HepG2 (cell line): Measurements from ENCODE around the gene FLYWCH1.

Source experiments
- ERF ChIP-seq: IDR thresholded peaks from 2 replicates; pipeline ENCODE4 v1.6.1; 2018; ENCODE audit warnings: missing biosample characterization, missing genetic modification reagents
- EZH2 ChIP-seq: conservative IDR thresholded peaks from 2 replicates; pipeline ENCODE4 v1.6.1; 2012; ENCODE audit warnings: mild to moderate bottlenecking, low read depth, low read length, moderate library complexity
- HNRNPH1 ChIP-seq: fragments of 200-400 bp; formaldehyde crosslinking; optimal IDR thresholded peaks from 2 replicates; pipeline ENCODE3; 2017; ENCODE audit warnings: mild to moderate bottlenecking, low read depth, low read length
- ISX ChIP-seq: sonication (generic); formaldehyde crosslinking; conservative IDR thresholded peaks from 2 replicates; pipeline ENCODE4 v1.5.0; 2020; ENCODE audit warnings: missing genetic modification reagents
- TP53 ChIP-seq: sonication (generic); formaldehyde crosslinking; conservative IDR thresholded peaks from 2 replicates; pipeline ENCODE4 v1.4.0; 2020; ENCODE audit warnings: missing genetic modification reagents
- TF ChIP-seq, protein P1 (sequence below): sonication (generic); formaldehyde crosslinking; IDR thresholded peaks from 2 replicates; pipeline ENCODE4 v1.5.0; 2020; ENCODE audit warnings: mild to moderate bottlenecking, missing genetic modification reagents, moderate library complexity
- TF ChIP-seq, protein P2 (sequence below): IDR thresholded peaks from 2 replicates; pipeline ENCODE4 v1.6.1; 2016
- TF ChIP-seq, protein P3 (sequence below): sonication (generic); formaldehyde crosslinking; IDR thresholded peaks from 2 replicates; pipeline ENCODE4 v1.5.0; 2020; ENCODE audit warnings: mild to moderate bottlenecking, missing genetic modification reagents, borderline replicate concordance

DNA sequence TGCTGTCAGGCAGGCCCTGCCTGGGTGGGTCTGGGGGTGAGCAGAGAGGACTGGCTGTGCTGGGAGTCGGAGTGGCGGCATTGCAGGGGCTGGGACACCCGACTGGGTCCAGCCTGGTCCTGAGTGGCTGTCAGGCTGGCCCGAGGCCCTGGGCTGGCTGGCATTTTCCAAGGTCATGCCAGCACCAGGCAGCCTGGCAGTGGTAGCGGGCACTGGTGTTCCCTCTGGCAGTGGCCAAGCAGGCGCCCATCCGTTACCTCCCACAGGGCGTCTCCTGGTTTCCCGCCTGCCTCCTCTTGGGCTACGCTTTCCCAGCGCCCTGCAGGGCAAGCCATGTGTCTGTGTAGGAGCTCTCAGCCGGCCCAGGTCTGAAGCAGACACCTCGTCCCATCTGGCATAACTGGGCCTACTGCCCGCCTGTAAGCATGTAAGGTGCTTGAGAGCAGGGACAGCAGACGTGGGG is 74.2 kb downstream of the FLYWCH1 start:
- TF ChIP-seq, protein P1, sequence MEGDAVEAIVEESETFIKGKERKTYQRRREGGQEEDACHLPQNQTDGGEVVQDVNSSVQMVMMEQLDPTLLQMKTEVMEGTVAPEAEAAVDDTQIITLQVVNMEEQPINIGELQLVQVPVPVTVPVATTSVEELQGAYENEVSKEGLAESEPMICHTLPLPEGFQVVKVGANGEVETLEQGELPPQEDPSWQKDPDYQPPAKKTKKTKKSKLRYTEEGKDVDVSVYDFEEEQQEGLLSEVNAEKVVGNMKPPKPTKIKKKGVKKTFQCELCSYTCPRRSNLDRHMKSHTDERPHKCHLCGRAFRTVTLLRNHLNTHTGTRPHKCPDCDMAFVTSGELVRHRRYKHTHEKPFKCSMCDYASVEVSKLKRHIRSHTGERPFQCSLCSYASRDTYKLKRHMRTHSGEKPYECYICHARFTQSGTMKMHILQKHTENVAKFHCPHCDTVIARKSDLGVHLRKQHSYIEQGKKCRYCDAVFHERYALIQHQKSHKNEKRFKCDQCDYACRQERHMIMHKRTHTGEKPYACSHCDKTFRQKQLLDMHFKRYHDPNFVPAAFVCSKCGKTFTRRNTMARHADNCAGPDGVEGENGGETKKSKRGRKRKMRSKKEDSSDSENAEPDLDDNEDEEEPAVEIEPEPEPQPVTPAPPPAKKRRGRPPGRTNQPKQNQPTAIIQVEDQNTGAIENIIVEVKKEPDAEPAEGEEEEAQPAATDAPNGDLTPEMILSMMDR (CRISPR knock-in tag) = no peak
- TF ChIP-seq ERF (no peak), EZH2 (no peak), ISX (CRISPR knock-in tag) (no peak), TP53 (no peak), HNRNPH1 (no peak)
- TF ChIP-seq, protein P2, sequence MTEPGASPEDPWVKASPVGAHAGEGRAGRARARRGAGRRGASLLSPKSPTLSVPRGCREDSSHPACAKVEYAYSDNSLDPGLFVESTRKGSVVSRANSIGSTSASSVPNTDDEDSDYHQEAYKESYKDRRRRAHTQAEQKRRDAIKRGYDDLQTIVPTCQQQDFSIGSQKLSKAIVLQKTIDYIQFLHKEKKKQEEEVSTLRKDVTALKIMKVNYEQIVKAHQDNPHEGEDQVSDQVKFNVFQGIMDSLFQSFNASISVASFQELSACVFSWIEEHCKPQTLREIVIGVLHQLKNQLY (CRISPR knock-in tag) = no peak
- TF ChIP-seq, protein P3, sequence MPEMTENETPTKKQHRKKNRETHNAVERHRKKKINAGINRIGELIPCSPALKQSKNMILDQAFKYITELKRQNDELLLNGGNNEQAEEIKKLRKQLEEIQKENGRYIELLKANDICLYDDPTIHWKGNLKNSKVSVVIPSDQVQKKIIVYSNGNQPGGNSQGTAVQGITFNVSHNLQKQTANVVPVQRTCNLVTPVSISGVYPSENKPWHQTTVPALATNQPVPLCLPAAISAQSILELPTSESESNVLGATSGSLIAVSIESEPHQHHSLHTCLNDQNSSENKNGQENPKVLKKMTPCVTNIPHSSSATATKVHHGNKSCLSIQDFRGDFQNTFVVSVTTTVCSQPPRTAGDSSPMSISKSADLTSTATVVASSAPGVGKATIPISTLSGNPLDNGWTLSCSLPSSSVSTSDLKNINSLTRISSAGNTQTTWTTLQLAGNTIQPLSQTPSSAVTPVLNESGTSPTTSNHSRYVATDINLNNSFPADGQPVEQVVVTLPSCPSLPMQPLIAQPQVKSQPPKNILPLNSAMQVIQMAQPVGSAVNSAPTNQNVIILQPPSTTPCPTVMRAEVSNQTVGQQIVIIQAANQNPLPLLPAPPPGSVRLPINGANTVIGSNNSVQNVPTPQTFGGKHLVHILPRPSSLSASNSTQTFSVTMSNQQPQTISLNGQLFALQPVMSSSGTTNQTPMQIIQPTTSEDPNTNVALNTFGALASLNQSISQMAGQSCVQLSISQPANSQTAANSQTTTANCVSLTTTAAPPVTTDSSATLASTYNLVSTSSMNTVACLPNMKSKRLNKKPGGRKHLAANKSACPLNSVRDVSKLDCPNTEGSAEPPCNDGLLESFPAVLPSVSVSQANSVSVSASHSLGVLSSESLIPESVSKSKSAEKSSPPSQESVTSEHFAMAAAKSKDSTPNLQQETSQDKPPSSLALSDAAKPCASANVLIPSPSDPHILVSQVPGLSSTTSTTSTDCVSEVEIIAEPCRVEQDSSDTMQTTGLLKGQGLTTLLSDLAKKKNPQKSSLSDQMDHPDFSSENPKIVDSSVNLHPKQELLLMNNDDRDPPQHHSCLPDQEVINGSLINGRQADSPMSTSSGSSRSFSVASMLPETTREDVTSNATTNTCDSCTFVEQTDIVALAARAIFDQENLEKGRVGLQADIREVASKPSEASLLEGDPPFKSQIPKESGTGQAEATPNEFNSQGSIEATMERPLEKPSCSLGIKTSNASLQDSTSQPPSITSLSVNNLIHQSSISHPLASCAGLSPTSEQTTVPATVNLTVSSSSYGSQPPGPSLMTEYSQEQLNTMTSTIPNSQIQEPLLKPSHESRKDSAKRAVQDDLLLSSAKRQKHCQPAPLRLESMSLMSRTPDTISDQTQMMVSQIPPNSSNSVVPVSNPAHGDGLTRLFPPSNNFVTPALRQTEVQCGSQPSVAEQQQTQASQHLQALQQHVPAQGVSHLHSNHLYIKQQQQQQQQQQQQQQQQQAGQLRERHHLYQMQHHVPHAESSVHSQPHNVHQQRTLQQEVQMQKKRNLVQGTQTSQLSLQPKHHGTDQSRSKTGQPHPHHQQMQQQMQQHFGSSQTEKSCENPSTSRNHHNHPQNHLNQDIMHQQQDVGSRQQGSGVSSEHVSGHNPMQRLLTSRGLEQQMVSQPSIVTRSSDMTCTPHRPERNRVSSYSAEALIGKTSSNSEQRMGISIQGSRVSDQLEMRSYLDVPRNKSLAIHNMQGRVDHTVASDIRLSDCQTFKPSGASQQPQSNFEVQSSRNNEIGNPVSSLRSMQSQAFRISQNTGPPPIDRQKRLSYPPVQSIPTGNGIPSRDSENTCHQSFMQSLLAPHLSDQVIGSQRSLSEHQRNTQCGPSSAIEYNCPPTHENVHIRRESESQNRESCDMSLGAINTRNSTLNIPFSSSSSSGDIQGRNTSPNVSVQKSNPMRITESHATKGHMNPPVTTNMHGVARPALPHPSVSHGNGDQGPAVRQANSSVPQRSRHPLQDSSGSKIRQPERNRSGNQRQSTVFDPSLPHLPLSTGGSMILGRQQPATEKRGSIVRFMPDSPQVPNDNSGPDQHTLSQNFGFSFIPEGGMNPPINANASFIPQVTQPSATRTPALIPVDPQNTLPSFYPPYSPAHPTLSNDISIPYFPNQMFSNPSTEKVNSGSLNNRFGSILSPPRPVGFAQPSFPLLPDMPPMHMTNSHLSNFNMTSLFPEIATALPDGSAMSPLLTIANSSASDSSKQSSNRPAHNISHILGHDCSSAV = no peak
